Thyroid gland (tissue), 4 donors: ENCODE results near the gene BANP. TPM values are rescaled to one million over a fixed set of nuclear protein-coding genes. Genes with fewer than 3 reads are reported as not detected.
A peak's percentile ranks its signal among the peaks of the same experiment; 100 is the strongest.
"Not testable (repeated sequence)": the region's sequence is repeated elsewhere in the genome, so short reads cannot be mapped to it uniquely, and the experiment has no call there.

Experiments used
- DNase-seq, 2 donors: peaks; one replicate each; pipeline ENCODE4 v3.0.0-alpha.2; 2019
- H3K27ac ChIP-seq, 3 donors: fragments of 200-600 bp; sonication (generic); 1 replicate in 2 of 3; 2 replicates in 1 of 3; pipeline ENCODE4 v1.5.1; 2016 to 2019; ENCODE audit warnings: mild to moderate bottlenecking in 1 of 3, moderate library complexity in 1 of 3
- H3K27me3 ChIP-seq: fragments of 200-600 bp; sonication (generic); one replicate; pipeline ENCODE4 v1.5.1; 2019
- H3K36me3 ChIP-seq, 2 donors: fragments of 200-600 bp; sonication (generic); one replicate each; pipeline ENCODE4 v1.5.1; 2016 to 2019
- H3K4me1 ChIP-seq, 2 donors: fragments of 200-600 bp; sonication (generic); one replicate each; pipeline ENCODE4 v1.5.1; 2017 to 2019
- H3K4me3 ChIP-seq, 3 donors: fragments of 200-600 bp; sonication (generic); replicated peaks in 1 of 3; 1 replicate in 2 of 3; 2 replicates in 1 of 3; pipeline ENCODE4 v1.5.1; 2016; ENCODE audit warnings: mild to moderate bottlenecking in 1 of 3
- H3K9me3 ChIP-seq: fragments of 200-600 bp; sonication (generic); one replicate; pipeline ENCODE4 v1.5.1; 2017
- POLR2A ChIP-seq, 2 donors: fragments of 450-650 bp; IDR thresholded peaks; one replicate each; pipeline ENCODE4 v1.6.1; 2017; ENCODE audit warnings: antibody characterized with exemption in 2 of 2, mild to moderate bottlenecking in 2 of 2, moderate library complexity in 1 of 2
- WGBS, 2 donors: methylation state at CpG; one replicate each; pipeline ENCODE4 v1.1.5; 2017; 5-methylcytosine and 5-hydroxymethylcytosine counted together
- intact Hi-C: fragments of 100-400 bp; cut with DNase I; formaldehyde crosslinking; loops from one replicate; pipeline ENCODE4 v1.15.1; 2023
- total RNA-seq, 4 donors: library from RNA; depleted of rRNA; stranded (reverse); fragments of >200 nt; gene quantifications; one replicate each; pipeline ENCODE4 v1.2.3, GENCODE V29; 2016
- TF ChIP-seq, protein P1 (sequence below), 6 experiments: fragments of 200-600 bp in 3 of 6; fragments of 450-650 bp in 3 of 6; sonication (generic) in 3 of 6; IDR thresholded peaks; one replicate each; pipeline ENCODE4 v1.5.1; 2016 to 2019; ENCODE audit warnings: antibody characterized with exemption in 6 of 6, mild to moderate bottlenecking in 2 of 6, inconsistent platforms in 1 of 6, moderate library complexity in 1 of 6

BANP gene
- total RNA-seq, 4 donors from 2014 or later, result 22.8 to 42.7 (median 29.8) TPM

DNA sequence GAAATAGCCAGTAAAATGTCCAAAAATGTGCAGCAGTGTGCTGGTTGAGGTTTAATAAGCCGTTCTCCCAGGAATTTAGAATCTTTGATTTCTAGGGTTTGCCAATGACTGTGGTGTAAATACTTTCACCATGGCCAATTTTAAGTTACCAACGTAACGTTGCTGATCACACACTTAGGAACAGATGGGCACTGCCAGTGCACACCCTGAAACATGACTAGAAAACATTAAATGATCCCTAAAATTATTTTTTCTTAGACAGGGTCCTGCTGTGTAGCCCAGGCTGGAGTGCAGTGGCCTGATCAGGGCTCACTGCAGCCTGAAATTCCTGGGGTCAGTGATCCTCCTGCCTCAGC lies 18.1 kb upstream of the BANP start:
- no peaks in the 10 kb centered on the region for H3K9me3 ChIP-seq
- H3K36me3 ChIP-seq, result no peaks in the 10 kb centered on the region
- DNase-seq, result no peak
- peaks cover 0 to 6% of the 10 kb centered on the region in 2 donors for H3K4me1 ChIP-seq
- intact Hi-C loops, result no loop called here
- no peak overlapping the region for H3K4me3 ChIP-seq
- H3K27ac ChIP-seq, result no peak overlapping the region
- no peaks in the 10 kb centered on the region for H3K27me3 ChIP-seq
- no peak for TF ChIP-seq POLR2A (IDR thresholded peaks at IDR 0.05)
- TF ChIP-seq, protein P1, sequence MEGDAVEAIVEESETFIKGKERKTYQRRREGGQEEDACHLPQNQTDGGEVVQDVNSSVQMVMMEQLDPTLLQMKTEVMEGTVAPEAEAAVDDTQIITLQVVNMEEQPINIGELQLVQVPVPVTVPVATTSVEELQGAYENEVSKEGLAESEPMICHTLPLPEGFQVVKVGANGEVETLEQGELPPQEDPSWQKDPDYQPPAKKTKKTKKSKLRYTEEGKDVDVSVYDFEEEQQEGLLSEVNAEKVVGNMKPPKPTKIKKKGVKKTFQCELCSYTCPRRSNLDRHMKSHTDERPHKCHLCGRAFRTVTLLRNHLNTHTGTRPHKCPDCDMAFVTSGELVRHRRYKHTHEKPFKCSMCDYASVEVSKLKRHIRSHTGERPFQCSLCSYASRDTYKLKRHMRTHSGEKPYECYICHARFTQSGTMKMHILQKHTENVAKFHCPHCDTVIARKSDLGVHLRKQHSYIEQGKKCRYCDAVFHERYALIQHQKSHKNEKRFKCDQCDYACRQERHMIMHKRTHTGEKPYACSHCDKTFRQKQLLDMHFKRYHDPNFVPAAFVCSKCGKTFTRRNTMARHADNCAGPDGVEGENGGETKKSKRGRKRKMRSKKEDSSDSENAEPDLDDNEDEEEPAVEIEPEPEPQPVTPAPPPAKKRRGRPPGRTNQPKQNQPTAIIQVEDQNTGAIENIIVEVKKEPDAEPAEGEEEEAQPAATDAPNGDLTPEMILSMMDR (IDR thresholded peaks at IDR 0.05), result no peak
- WGBS, 2 donors, result 94% methylated on average over 3 of the region's 3 CpGs

DNA sequence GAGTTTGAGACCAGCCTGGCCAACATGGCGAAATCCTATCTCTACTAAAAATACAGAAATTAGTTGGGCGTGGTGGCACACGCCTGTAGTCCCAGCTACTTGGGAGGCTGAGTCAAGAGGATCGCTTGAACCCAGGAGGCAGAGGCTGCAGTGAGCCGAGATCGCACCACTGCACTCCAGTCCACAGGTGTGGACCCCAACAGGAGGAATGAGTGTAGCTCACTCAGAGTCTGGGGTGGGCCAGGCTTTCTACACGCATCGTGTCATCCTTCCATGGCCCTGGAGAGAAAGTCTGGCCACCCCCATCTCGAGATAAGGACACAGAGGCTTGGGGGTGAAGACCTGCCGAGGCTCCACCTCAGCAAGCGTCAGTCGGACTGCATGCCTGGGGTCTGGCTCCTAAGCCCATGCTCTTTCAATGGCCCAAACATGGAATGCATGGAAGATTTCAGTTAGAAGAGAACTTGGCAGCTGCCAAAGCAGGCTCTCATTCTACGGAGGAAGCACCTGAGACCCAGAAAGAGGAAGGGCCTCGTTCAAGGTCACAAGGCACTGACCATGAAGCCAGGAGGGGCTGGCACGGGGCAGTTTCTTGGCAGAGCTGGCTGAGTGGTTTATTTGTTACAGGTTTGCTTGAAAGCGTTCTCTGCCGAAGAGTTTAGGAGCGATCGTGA lies 16.3 kb upstream of the BANP start:
- peak; percentile 91 to 92 for DNase-seq
- H3K4me3 ChIP-seq, H3K36me3 ChIP-seq, intact Hi-C loops, H3K4me1 ChIP-seq, H3K9me3 ChIP-seq, H3K27me3 ChIP-seq: not testable (repeated sequence)
- peak overlapping the region; percentile 51 to 81 (median 68) for H3K27ac ChIP-seq
- 58 to 65% methylated on average over 19 of the region's 19 CpGs for WGBS, 2 donors

DNA sequence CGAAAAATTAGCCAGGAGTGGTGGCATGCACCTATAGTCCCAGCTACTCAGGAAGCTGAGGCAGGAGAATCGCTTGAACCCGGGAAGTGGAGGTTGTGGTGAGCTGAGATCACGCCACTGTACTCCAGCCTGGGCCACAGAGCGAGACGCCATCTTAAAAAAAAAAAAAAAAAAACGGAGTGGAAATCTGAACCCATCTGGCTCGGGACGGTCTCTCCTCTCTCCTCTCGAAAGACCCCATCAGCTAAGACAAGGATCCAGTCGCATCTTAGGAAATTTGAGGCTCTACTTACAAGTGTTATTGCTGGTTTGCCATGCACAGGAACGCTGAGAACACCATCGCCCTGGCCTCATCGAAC lies 15.2 kb upstream of the BANP start:
- DNase-seq, H3K4me3 ChIP-seq, H3K36me3 ChIP-seq, intact Hi-C loops, H3K27me3 ChIP-seq, H3K4me1 ChIP-seq, H3K27ac ChIP-seq, H3K9me3 ChIP-seq: not testable (repeated sequence)
- WGBS, 2 donors, result 84 to 93% methylated on average over 14 of the region's 14 CpGs

DNA sequence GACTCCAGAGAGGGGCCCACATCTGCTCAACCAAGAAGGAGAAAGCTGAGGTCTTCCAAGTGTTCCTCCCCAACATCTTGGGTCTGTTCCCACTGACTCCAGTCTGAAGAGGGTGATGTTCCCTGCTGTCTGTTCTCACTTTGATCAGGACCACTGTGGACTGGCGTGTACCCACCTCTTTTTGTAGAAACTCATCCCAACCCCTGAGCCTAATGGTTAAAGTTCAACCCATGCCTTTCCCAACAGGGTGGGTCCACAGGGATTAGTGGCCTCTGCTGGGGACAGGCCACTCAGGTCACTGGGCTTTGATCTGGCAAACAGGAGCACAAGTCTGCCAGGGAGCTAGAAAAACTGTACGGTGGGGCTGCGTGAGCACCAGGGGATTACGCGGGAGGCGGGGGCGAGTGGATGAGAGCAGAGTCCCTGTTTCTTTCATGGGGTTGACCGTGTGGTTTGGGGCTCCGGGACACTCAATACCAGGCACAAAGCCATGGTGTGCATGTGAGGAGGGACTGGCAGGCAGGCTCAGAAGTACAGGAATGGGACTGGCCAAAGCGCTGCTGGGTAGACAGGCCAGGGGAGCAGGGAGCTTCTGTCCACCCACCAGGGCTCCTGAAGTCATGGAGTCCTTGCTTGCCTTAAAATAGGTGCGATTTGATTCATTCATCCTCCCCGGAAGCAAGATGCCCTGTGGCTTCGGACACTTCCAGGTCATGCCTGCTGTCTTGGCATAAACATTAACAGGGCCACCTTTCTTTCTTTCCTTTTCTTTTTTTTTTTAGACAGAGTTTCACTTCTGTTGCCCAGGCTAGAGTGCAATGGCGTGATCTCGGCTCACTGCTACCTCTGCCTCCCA lies 14.6 kb upstream of the BANP start, which contains the start of gene CA5A:
TSS of gene CA5A (minus strand) at position 155 of the 856 bp plus-strand sequence. CDS start at position 76, 79 bp downstream.
- H3K36me3 ChIP-seq, result no peaks in the 10 kb centered on the region
- H3K4me3 ChIP-seq, result no peak within 1 kb of the TSS
- WGBS, 2 donors, result 85 to 88% methylated on average over 15 of the region's 15 CpGs

DNA sequence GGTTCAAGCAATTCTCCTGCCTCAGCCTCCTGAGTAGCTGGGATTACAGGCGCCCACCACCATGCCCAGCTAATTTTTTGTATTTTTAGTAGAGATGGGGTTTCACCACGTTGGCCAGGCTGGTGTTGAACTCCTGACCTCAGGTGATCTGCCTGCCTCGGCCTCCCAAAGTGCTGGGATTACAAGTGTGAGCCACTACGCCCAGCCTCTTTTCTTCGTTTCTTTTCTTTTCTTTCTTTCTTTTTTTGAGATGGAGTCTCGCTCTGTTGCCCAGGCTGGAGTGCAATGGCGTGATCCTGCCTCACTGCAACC lies 14.0 kb upstream of the BANP start:
- DNase-seq, H3K4me1 ChIP-seq, H3K27ac ChIP-seq, H3K27me3 ChIP-seq, H3K9me3 ChIP-seq, H3K36me3 ChIP-seq, intact Hi-C loops, H3K4me3 ChIP-seq: not testable (repeated sequence)
- 93% methylated on average over 7 of the region's 7 CpGs for WGBS, 2 donors

More for the DNA sequence above, 14.6 kb upstream of the BANP start, which contains the start of gene CA5A:
- H3K27me3 ChIP-seq, result no peaks in the 10 kb centered on the region
- H3K4me1 ChIP-seq, result peaks cover 0 to 6% of the 10 kb centered on the region in 2 donors
- no peak for TF ChIP-seq POLR2A (IDR thresholded peaks at IDR 0.05)
- TF ChIP-seq, protein P1 (IDR thresholded peaks at IDR 0.05), result no peak
- peak within 1 kb of the TSS; percentile 51 to 81 (median 68) for H3K27ac ChIP-seq
- intact Hi-C loops, result no loop called here
- H3K9me3 ChIP-seq, result no peaks in the 10 kb centered on the region
- no peak for DNase-seq

DNA sequence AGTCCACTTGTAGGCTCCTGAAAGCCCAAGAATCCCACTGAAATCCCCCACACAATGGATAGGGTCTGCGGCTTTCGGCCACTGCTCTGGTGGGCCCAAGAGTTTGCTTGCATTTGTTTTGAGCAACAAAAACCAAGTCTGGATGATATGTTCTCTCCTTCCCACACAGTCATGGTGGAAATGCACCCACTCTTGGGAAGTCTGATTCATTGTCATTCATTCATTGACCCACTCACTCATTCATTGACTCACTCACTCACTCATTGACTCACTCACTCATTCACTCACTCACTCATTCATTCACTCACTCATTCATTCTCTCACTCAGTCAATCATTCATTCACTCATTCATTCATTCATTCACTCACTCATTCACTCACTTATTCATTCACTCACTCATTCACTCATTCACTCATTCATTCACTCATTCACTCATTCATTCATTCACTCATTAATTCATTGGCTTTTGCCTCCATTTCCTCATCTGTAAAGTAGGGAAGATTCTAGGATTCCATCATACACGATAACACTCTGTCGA lies 12.8 kb upstream of the BANP start:
- Histone ChIP-seq H3K4me3 (no peak overlapping the region), H3K27ac (no peak overlapping the region), H3K9me3 (no peaks in the 10 kb centered on the region), H3K4me1 (peaks cover 0 to 6% of the 10 kb centered on the region in 2 donors), H3K36me3 (no peaks in the 10 kb centered on the region), H3K27me3 (no peaks in the 10 kb centered on the region)
- 92 to 98% methylated on average over 4 of the region's 4 CpGs for WGBS, 2 donors
- intact Hi-C loops, result no loop called here
- no peak for DNase-seq
- no peak for TF ChIP-seq POLR2A (IDR thresholded peaks at IDR 0.05)
- TF ChIP-seq, protein P1 (IDR thresholded peaks at IDR 0.05), result no peak
